Karpas-422 (cell line): Measurements from ENCODE around the gene PRCP. TPM values are rescaled to one million over a fixed set of nuclear protein-coding genes. Genes with fewer than 3 reads are reported as not detected.
A peak's percentile ranks its signal among the peaks of the same experiment; 100 is the strongest.

Source experiments
- DNase-seq: peaks from one replicate; pipeline ENCODE4 v3.0.0-alpha.2; 2015
- H2AFZ ChIP-seq: fragments of 200-600 bp; sonication (generic); 2 replicates; pipeline ENCODE4 v1.6.1; 2014; ENCODE audit warnings: antibody characterized with exemption, low read length, mixed read lengths
- H3K27ac ChIP-seq: fragments of 200-600 bp; sonication (generic); 2 replicates; pipeline ENCODE4 v1.5.1; 2014; ENCODE audit warnings: mild to moderate bottlenecking, low read length, moderate library complexity
- H3K27me3 ChIP-seq: fragments of 200-600 bp; sonication (generic); 2 replicates; pipeline ENCODE4 v1.6.1; 2014; ENCODE audit warnings: low read length, mixed read lengths
- H3K36me3 ChIP-seq: fragments of 200-600 bp; sonication (generic); 2 replicates; pipeline ENCODE4 v1.6.1; 2014; ENCODE audit warnings: low read length, mixed read lengths; ENCODE audit not compliant: insufficient read depth
- H3K4me1 ChIP-seq: fragments of 200-600 bp; sonication (generic); 2 replicates; pipeline ENCODE4 v1.6.1; 2014; ENCODE audit warnings: mild to moderate bottlenecking, low read length, mixed read lengths
- H3K4me2 ChIP-seq: fragments of 200-600 bp; sonication (generic); 2 replicates; pipeline ENCODE4 v1.6.1; 2014; ENCODE audit warnings: low read length, low read depth, mild to moderate bottlenecking; ENCODE audit not compliant: poor library complexity, severe bottlenecking
- H3K4me3 ChIP-seq: fragments of 200-600 bp; sonication (generic); 2 replicates; pipeline ENCODE4 v1.5.1; 2014; ENCODE audit warnings: mild to moderate bottlenecking, antibody characterized with exemption, low read length, mixed read lengths
- H3K79me2 ChIP-seq: fragments of 200-600 bp; sonication (generic); 2 replicates; pipeline ENCODE4 v1.6.1; 2014; ENCODE audit warnings: mild to moderate bottlenecking, low read length, mixed read lengths
- H3K9ac ChIP-seq: fragments of 200-600 bp; sonication (generic); 2 replicates; pipeline ENCODE4 v1.6.0; 2014; ENCODE audit warnings: low read length
- H3K9me2 ChIP-seq: fragments of 200-600 bp; sonication (generic), shearing (Covaris generic); replicated peaks from 2 replicates; pipeline ENCODE4 v1.6.0; 2014; ENCODE audit warnings: mild to moderate bottlenecking, low read length, moderate library complexity; ENCODE audit not compliant: insufficient read depth
- H3K9me3 ChIP-seq: fragments of 300-700, 200-600 bp; sonication (generic); 2 replicates; pipeline ENCODE4 v1.6.1; 2014; ENCODE audit warnings: low read length, mixed read lengths
- H4K20me1 ChIP-seq: fragments of 200-600 bp; sonication (generic); 2 replicates; pipeline ENCODE4 v1.6.1; 2014; ENCODE audit warnings: mild to moderate bottlenecking, antibody characterized with exemption, low read length, low read depth; ENCODE audit not compliant: insufficient read depth
- total RNA-seq: library from RNA; depleted of rRNA; stranded (reverse); fragments of >200 nt; shearing (Covaris generic); gene quantifications from 2 replicates; pipeline ENCODE4 v1.2.3, GENCODE V29; 2014; ENCODE audit warnings: low replicate concordance

Gene PRCP
- total RNA-seq, 1 experiment from 2014 or later, result 46.1 TPM

DNA sequence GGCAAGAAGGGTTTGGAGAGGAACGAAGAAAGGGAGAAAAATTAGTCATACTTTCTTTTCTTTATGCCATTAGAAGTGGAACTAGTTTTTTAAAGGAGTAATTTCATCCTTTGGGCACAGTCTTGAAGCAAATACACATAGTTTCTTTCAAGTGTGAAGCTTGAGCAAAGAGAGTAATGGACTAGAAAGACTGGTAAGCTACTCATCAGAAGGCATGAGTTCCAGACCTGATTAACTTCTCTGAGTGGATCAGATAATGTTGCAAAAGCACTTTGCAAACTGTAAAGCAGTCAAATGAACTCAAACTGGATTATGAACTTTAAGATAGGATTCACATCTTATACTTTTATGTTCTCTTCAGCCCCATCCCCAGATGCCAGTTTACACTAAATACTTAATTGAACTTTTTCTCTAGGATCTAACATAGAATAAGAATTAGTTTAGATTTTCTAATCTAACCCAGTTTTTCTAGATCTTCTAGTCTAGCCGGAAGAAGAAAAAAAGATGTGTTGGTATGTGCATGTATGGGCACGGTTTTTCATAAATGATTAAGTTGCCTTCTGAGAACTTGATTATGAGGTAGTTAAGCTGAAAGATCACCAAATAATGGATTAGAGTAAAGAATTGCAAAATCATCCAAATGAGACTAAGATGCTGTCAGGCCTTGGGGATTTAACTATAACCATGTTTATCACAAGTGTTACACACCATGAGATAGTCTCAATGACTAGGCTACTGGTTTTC is 3.8 kb upstream of the PRCP start:
- peaks cover 82% of the 10 kb centered on the region for H3K79me2 ChIP-seq
- H4K20me1 ChIP-seq, result 0 out of 2 replicates have a peak, but pooled peaks cover 3% of the 10 kb centered on the region
- no peak for DNase-seq
- peak overlapping the region; percentile 75 for H3K9ac ChIP-seq
- H3K4me1 ChIP-seq, result peaks cover 79% of the 10 kb centered on the region
- H3K9me3 ChIP-seq, result no peaks in the 10 kb centered on the region
- H3K4me3 ChIP-seq, result peak overlapping the region; percentile 79
- peak overlapping the region; percentile 96 for H3K4me2 ChIP-seq
- H2AFZ ChIP-seq, result no peak overlapping the region
- no peaks in the 10 kb centered on the region for H3K27me3 ChIP-seq
- H3K9me2 ChIP-seq, result no peaks in the 10 kb centered on the region
- peak overlapping the region; percentile 53 for H3K27ac ChIP-seq
- H3K36me3 ChIP-seq, result no peaks in the 10 kb centered on the region

GRCh38 chr11:82902880-82903279 is 2.6 kb upstream of the PRCP start:
- Histone ChIP-seq H3K4me2 (peak overlapping the region; percentile 96), H3K27ac (no peak overlapping the region), H3K4me1 (peaks cover 79% of the 10 kb centered on the region), H3K79me2 (peaks cover 77% of the 10 kb centered on the region), H3K27me3 (no peaks in the 10 kb centered on the region), H3K9ac (peak overlapping the region; percentile 75), H3K9me3 (no peaks in the 10 kb centered on the region), H3K4me3 (peak overlapping the region; percentile 79), H3K9me2 (no peaks in the 10 kb centered on the region), H3K36me3 (no peaks in the 10 kb centered on the region), H4K20me1 (0 out of 2 replicates have a peak, but pooled peaks cover 3% of the 10 kb centered on the region), H2AFZ (no peak overlapping the region)
- no peak for DNase-seq

DNA sequence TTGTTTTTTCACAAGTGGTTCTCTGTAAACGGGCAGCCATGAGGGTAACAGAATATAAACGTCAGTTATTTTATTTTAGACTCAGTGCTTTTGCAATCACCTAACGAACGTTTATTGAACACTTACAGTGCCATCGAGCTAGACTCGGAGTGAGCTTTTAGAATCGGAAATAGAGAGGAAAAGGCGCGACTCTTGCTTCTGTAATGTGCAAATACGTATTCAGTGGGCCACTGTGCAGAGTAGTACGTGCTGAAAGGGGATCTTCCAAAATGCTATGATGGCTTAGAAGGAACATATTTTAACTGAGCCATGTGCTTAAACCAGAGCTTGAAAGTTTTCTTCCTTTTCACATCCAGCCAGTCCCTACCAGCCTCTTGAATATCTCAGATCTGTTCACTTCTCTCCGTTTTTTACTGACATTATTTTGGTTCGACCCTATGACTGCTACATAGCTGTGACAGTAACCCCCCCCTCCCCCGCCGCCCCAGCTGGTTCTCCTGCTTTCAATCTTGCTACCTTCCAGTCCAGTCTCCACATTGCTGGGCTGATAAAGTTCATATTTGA is 1.8 kb upstream of the PRCP start:
- H3K27me3 ChIP-seq, result no peaks in the 10 kb centered on the region
- peak overlapping the region; percentile 96 for H3K4me2 ChIP-seq
- H3K9ac ChIP-seq, result peak overlapping the region; percentile 75
- 0 out of 2 replicates have a peak, but pooled peaks cover 3% of the 10 kb centered on the region for H4K20me1 ChIP-seq
- peak overlapping the region; percentile 35; the same call in 1 of the 2 replicates for H3K27ac ChIP-seq
- DNase-seq, result peak; percentile 71
- no peaks in the 10 kb centered on the region for H3K36me3 ChIP-seq
- H3K79me2 ChIP-seq, result peaks cover 74% of the 10 kb centered on the region
- peak overlapping the region; percentile 79 for H3K4me3 ChIP-seq
- no peaks in the 10 kb centered on the region for H3K9me3 ChIP-seq
- H3K9me2 ChIP-seq, result no peaks in the 10 kb centered on the region
- 0 out of 2 replicates have a peak overlapping the region, but pooled peaks have one; percentile 3 for H2AFZ ChIP-seq
- peaks cover 76% of the 10 kb centered on the region for H3K4me1 ChIP-seq

DNA sequence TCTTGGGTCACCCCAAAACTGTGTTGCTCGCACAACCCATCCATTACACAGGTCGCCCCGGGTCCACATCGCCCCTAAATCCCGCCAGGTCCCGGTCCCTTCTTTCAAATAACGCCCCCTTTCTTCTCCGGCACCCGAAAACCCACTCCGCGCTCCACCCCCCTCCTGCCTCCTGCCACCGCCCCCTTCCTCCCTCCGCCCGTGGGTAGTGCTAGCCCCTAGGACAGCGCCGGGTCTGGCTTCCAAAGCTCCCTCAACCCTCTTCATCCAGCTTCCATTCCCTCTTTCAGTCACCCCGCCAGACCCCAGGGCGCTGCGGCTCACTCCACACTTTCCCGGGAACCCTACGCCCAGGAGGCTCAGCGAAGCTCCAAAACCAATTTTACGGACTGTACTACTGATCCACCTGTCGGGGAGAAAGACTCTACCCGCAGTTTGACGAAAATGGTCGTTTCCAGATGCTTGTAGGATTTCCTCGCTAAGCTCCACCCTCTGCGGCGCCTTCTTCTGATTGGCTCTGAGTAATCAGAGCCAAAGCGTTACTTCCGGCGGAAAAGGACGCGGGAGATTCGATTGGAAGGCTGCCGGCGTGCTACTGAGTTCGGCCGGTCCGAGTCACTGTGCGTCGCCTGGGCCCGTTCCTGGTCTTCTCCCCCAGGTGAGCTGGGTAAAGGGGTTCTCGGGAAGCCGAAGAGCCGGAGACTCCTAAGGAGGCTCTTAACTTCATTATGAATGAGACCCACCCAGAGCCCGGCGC is 1.1 kb upstream of the PRCP start, which contains the start of gene DDIAS:
TSS of gene DDIAS (plus strand) at position 572 of the 757 bp plus-strand sequence. CDS start 13,003 bp downstream, outside the sequence.
- H3K4me1 ChIP-seq, result peaks cover 74% of the 10 kb centered on the region
- peak within 1 kb of the TSS; percentile 75 for H3K9ac ChIP-seq
- H2AFZ ChIP-seq, result peak within 1 kb of the TSS; percentile 55
- DNase-seq, result peak; percentile 100
- H3K79me2 ChIP-seq, result peaks cover 71% of the 10 kb centered on the region
- peak within 1 kb of the TSS; percentile 96 for H3K4me2 ChIP-seq
- H3K9me2 ChIP-seq, result no peaks in the 10 kb centered on the region
- no peaks in the 10 kb centered on the region for H3K27me3 ChIP-seq
- H3K27ac ChIP-seq, result peak within 1 kb of the TSS; percentile 60
- no peaks in the 10 kb centered on the region for H3K9me3 ChIP-seq
- H3K36me3 ChIP-seq, result no peaks in the 10 kb centered on the region; the same call in 1 of the 2 replicates
- peak within 1 kb of the TSS; percentile 79 for H3K4me3 ChIP-seq
- H4K20me1 ChIP-seq, result 0 out of 2 replicates have a peak, but pooled peaks cover 3% of the 10 kb centered on the region

- peaks cover 58% of the 10 kb centered on the region for H3K79me2 ChIP-seq
- no peaks in the 10 kb centered on the region for H3K27me3 ChIP-seq
- H3K9me2 ChIP-seq, result no peaks in the 10 kb centered on the region
- peak overlapping the region; percentile 59 for H2AFZ ChIP-seq
- peak overlapping the region; percentile 96 for H3K4me2 ChIP-seq
- H3K27ac ChIP-seq, result peak overlapping the region; percentile 65
- 0 out of 2 replicates have a peak, but pooled peaks cover 3% of the 10 kb centered on the region for H4K20me1 ChIP-seq
- H3K9ac ChIP-seq, result peak overlapping the region; percentile 75
- no peaks in the 10 kb centered on the region for H3K9me3 ChIP-seq
- H3K36me3 ChIP-seq, result no peaks in the 10 kb centered on the region; the same call in 1 of the 2 replicates
- peaks cover 75% of the 10 kb centered on the region for H3K4me1 ChIP-seq
- no peak for DNase-seq
- peak overlapping the region; percentile 79 for H3K4me3 ChIP-seq
These were observed 313 bp downstream of the PRCP start for GRCh38 chr11:82899957-82900276.

DNA sequence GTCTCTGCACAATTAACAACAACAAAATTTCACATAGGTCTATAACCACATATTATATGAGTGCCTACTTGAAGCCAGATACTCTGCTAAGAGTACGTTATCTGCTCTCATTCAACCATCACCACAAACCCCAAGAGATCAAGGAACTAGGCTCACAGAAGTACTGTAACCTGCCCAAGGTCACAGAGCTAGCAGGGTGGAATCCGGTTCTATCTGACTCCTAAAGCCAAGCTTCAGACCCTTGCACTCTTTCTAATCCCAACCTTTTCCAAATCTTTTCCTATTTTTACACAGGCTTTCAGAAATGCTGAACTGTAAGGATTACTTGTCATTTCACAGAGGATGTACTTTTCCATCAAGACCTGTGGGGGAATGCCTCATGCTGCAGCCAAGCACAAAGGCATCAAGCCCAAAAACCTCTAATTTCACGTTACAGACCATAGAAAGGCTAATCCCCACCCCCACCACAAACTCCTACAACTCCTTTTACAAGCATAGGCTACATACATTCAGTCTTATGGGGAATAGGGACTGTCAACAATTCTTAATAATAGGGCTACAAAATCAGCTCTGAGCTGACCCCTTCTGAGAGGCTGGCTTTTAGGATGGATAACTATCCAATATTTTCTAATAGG is 927 bp downstream of the PRCP start:
- no peaks in the 10 kb centered on the region; the same call in 1 of the 2 replicates for H3K36me3 ChIP-seq
- peak overlapping the region; percentile 79 for H3K4me3 ChIP-seq
- peaks cover 52% of the 10 kb centered on the region for H3K79me2 ChIP-seq
- H3K27me3 ChIP-seq, result no peaks in the 10 kb centered on the region
- no peaks in the 10 kb centered on the region for H3K9me3 ChIP-seq
- DNase-seq, result peak; percentile 76
- H2AFZ ChIP-seq, result peak overlapping the region; percentile 59; the same call in 1 of the 2 replicates
- H3K27ac ChIP-seq, result peak overlapping the region; percentile 65
- H3K4me2 ChIP-seq, result peak overlapping the region; percentile 96
- no peaks in the 10 kb centered on the region for H3K9me2 ChIP-seq
- H3K9ac ChIP-seq, result peak overlapping the region; percentile 75
- H4K20me1 ChIP-seq, result 0 out of 2 replicates have a peak, but pooled peaks cover 3% of the 10 kb centered on the region
- peaks cover 69% of the 10 kb centered on the region for H3K4me1 ChIP-seq

- H3K4me2 ChIP-seq, result peak overlapping the region; percentile 96
- H3K27ac ChIP-seq, result no peak overlapping the region
- H3K9me3 ChIP-seq, result no peaks in the 10 kb centered on the region
- H3K4me3 ChIP-seq, result peak overlapping the region; percentile 28; the same call in 1 of the 2 replicates
- H3K27me3 ChIP-seq, result no peaks in the 10 kb centered on the region
- peaks cover 58% of the 10 kb centered on the region for H3K4me1 ChIP-seq
- no peaks in the 10 kb centered on the region; the same call in 1 of the 2 replicates for H3K36me3 ChIP-seq
- no peak overlapping the region for H2AFZ ChIP-seq
- DNase-seq, result no peak
- peaks cover 42% of the 10 kb centered on the region for H3K79me2 ChIP-seq
- H3K9ac ChIP-seq, result 0 out of 2 replicates have a peak overlapping the region, but pooled peaks have one; percentile 10
- no peaks in the 10 kb centered on the region for H3K9me2 ChIP-seq
- 0 out of 2 replicates have a peak, but pooled peaks cover 3% of the 10 kb centered on the region for H4K20me1 ChIP-seq
These were observed 2.0 kb downstream of the PRCP start for GRCh38 chr11:82898241-82898640.
